HCT116 (cell line): ENCODE measurements around the gene MMP28.

ENCODE experiments used
- CBX3 ChIP-seq: IDR thresholded peaks from 2 replicates; pipeline ENCODE4 v1.6.1; 2012; ENCODE audit warnings: low read depth
- CTCF ChIP-seq, 3 experiments: fragments of 200-600 bp in 1 of 3; sonication (generic) in 1 of 3; IDR thresholded peaks in 2 of 3; conservative IDR thresholded peaks in 1 of 3; 2 replicates each; pipeline ENCODE4 v1.5.1; 2012 to 2017; ENCODE audit warnings: low read depth in 2 of 3, low read length in 2 of 3, antibody characterized with exemption in 1 of 3, borderline replicate concordance in 1 of 3, control low read depth in 1 of 3, mild to moderate bottlenecking in 1 of 3, mixed read lengths in 1 of 3, mixed run types in 1 of 3, moderate library complexity in 1 of 3; ENCODE audit not compliant: insufficient read depth in 1 of 3
- ELF1 ChIP-seq: IDR thresholded peaks from 2 replicates; pipeline ENCODE4 v1.6.1; 2012; ENCODE audit warnings: low read depth, borderline replicate concordance
- EZH2 ChIP-seq: fragments of 200-600 bp; sonication (generic); IDR thresholded peaks from 2 replicates; pipeline ENCODE4 v1.6.1; 2017; ENCODE audit warnings: antibody characterized with exemption, mixed run types
- EZH2phosphoT487 ChIP-seq: fragments of 200-600 bp; IDR thresholded peaks from 2 replicates; pipeline ENCODE4 v1.6.1; 2018; ENCODE audit warnings: antibody characterized with exemption, borderline replicate concordance
- POLR2A ChIP-seq: IDR thresholded peaks from 2 replicates; pipeline ENCODE4 v1.7.0; 2011; ENCODE audit warnings: borderline replicate concordance; ENCODE audit not compliant: insufficient read depth, insufficient read length; ENCODE audit errors: extremely low read depth
- POLR2AphosphoS5 ChIP-seq: IDR thresholded peaks from 2 replicates; pipeline ENCODE4 v1.6.1; 2011; ENCODE audit warnings: mild to moderate bottlenecking, low read depth, low read length, moderate library complexity
- SRF ChIP-seq: IDR thresholded peaks from 2 replicates; pipeline ENCODE4 v1.6.1; 2012; ENCODE audit warnings: low read depth
- ZNF274 ChIP-seq: fragments of 200-500 bp; sonication (Bioruptor generic); IDR thresholded peaks from 2 replicates; pipeline ENCODE4 v1.6.1; 2014; ENCODE audit warnings: mild to moderate bottlenecking, low read depth, low read length, inconsistent platforms
- TF ChIP-seq, protein P1 (sequence below): IDR thresholded peaks from 2 replicates; pipeline ENCODE4 v1.6.1; 2012

DNA sequence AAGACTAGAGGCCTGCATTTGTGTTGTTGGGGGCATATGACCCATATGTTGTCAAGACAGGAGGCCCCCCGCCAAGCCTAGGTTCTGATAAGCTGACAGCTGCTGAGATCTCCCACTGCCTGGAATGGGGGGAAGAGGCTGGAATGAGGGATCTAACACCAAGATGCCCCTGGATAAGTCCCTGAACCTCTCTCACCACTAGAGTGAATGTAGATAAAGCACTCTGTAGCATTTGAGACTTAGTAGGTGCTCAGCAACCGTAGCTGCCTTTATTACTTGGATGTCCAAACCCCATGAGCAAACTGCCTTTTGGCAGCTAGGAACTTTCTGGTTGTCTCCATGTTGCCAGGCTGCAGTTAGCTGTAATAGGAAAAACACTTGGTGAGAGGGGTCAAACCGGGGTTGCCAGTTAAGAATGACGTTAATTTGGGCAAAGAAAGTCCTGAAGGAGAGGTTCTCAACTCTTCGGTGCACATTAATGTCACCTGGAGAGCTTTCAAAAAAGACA, 68.4 kb downstream of the MMP28 start:
- TF ChIP-seq EZH2phosphoT487: no peak
- no peak for TF ChIP-seq CTCF (IDR thresholded peaks at IDR 0.05 in 2 of 3, conservative IDR thresholded peaks at IDR 0.05 in 1 of 3; ENCODE audit: borderline replicate concordance in 1 of 3, insufficient read depth in 1 of 3, low read depth in 2 of 3, low read length in 2 of 3)
- TF ChIP-seq POLR2A: no peak
- TF ChIP-seq EZH2: no peak
- TF ChIP-seq ELF1: no peak
- no peak for TF ChIP-seq SRF
- no peak for TF ChIP-seq CBX3
- no peak for TF ChIP-seq POLR2AphosphoS5
- TF ChIP-seq, protein P1, sequence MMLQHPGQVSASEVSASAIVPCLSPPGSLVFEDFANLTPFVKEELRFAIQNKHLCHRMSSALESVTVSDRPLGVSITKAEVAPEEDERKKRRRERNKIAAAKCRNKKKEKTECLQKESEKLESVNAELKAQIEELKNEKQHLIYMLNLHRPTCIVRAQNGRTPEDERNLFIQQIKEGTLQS: no peak
- TF ChIP-seq ZNF274: no peak
